NCI-H1417 treated with DMSO at 0.1 percent for 48 hours (cell line): ENCODE results near the gene DENND1A.

Experiments used
- DNase-seq: peaks from one replicate; lab custom pipeline; 2025; lab: John Stamatoyannopoulos, UW

DENND1A gene

DNA sequence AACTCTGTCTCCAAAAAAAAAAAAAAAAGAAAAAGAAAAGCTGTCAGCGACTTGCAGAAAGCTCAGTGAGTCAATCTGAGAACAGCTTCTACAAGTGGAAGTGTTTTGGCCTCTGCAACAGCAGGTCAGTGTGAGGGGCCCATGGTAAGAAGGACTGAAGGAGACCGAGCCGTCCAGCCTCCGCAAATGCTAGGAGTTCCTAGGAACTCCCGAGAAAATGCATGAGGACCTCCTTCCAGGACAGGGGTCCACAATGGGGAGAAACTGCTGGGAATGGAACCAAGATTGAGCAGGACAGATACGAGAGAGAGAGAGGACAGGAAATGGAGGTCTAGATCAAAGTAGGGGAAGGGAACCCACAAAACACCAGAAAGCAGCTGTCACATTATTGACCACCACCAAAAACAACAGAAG lies 393.5 kb downstream of the DENND1A start:
- DNase-seq = no peak

- no peak for DNase-seq
These were observed 395.6 kb downstream of the DENND1A start for GRCh38 chr9:123534336-123534735.

- DNase-seq = no peak
These were observed 399.7 kb downstream of the DENND1A start for GRCh38 chr9:123530244-123530643.

- DNase-seq = no peak
These were observed 401.4 kb downstream of the DENND1A start for GRCh38 chr9:123528501-123528900.

GRCh38 chr9:123527981-123528380 lies 401.9 kb downstream of the DENND1A start:
- DNase-seq = no peak

DNA sequence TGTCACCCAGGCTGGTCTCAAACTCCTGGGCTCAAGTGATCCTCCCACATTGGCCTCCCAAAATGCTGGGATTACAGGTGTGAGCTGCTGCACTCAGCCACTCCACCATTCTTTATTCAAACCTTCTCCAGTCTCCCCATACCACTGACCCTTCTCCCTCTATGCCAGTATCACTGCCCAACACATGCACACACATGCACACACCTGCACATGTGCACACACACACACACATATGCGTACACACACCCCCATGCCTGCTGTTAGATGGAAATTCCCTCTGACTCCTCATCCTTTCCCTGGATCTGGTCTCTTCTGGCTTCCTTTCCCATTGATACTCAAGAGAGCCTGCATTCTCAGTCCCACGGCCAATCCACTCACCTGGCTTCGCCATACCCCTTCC lies 404.0 kb downstream of the DENND1A start:
- DNase-seq = no peak

DNA sequence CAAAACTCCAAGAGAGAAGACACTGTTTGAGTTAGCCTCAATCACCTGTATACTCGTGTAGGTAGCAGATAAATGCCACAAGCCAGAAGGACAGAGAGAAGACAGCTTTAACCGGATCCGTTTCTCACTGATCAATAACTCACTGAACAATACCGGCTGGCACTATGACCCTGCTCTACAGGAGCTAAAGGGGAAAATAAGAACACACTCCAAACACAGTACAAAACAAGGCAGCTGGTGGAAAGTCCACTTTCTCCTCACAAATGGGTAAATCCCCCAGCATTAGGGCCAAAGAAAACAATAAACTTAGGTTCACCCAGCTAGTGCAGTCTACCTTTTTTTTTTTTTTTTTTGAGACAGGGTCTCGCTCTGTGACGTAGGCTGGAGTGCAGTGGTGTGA lies 404.5 kb downstream of the DENND1A start:
- DNase-seq = no peak

DNA sequence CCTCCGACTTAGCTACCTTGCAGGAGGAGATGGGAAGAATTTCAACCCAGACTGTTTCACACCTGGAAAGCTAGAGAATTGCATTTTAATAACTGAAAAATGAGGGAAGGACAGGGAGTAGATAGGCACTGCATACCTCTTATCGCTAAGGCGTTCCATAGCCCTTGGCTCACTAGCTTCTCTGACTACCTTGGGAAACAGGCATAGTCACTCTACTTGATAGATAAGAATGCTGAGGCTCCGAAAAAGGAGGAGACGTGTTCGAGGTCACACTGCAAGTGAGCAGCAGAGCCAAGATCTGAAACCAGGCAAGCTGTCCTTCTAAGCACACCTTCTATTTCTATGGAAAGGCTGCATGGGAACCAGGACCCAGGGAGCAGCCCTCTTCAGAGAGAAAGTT lies 405.1 kb downstream of the DENND1A start:
- DNase-seq = no peak

GRCh38 chr9:123523845-123524244 lies 406.1 kb downstream of the DENND1A start:
- no peak for DNase-seq

- DNase-seq = no peak
These were observed 406.9 kb downstream of the DENND1A start for GRCh38 chr9:123523001-123523400.

GRCh38 chr9:123522251-123522650 lies 407.7 kb downstream of the DENND1A start:
- no peak for DNase-seq

- DNase-seq = no peak
These were observed 411.6 kb downstream of the DENND1A start for GRCh38 chr9:123518338-123518737.

DNA sequence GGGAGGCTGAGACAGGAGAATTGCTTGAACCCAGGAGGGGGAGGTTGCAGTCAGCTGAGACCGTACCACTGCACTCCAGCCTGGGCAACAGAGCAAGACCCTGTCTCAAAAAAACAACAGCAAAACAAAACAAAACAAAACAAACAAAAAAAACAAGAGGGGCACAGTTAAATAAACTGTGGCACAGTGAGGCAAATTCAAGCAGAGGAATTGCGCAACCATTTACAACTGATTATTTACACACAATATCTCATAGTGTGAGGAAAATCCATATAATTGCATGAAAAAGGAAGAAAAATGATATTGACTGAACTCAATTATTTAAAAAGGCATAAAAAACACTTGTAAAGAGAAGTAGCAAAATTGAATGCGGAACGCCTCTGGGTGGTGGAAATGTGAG lies 412.4 kb downstream of the DENND1A start:
- no peak for DNase-seq

- DNase-seq = no peak
These were observed 415.2 kb downstream of the DENND1A start for GRCh38 chr9:123514766-123515165.

DNA sequence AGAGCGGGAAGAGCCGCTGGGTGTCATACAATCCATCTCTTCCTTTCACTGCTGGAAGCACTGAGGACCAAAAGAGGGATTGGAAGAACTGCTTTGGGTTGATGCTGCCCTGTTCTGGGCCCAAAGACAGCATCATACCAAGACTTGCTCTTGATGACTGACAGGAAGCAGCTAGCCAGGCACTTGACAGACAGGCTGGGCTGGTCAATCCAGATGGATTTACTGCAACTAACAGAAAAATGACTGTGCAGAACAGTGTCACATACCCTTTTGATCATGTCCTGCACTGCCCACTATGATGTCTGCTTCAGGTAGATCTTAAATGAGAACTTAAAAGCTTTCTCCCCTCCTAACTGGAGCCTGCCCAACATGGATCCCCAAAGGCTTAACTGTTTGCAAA lies 416.4 kb downstream of the DENND1A start:
- no peak for DNase-seq

- no peak for DNase-seq
These were observed 418.3 kb downstream of the DENND1A start for GRCh38 chr9:123511326-123512277.

- no peak for DNase-seq
These were observed 420.3 kb downstream of the DENND1A start for GRCh38 chr9:123509646-123510045.

- no peak for DNase-seq
These were observed 421.9 kb downstream of the DENND1A start for GRCh38 chr9:123508048-123508447.

DNA sequence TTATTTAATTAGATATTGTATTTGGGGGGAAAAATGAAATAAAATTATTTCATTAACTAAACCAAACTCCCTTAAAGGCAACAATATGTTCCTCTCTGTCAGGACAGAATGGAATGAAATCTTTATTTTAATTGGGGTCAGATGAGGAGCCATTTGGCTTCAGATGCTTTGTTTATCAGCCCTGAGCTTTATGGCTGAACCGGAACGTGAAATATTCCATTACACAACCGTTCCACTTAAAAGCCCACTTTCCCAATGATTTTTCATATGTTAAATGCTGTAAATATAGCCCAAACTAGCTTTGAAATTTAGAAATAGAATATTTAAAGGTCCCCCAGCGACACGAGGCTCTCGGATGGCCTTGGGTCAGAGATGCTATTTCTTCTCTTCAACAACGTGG lies 424.4 kb downstream of the DENND1A start:
- no peak for DNase-seq

DNA sequence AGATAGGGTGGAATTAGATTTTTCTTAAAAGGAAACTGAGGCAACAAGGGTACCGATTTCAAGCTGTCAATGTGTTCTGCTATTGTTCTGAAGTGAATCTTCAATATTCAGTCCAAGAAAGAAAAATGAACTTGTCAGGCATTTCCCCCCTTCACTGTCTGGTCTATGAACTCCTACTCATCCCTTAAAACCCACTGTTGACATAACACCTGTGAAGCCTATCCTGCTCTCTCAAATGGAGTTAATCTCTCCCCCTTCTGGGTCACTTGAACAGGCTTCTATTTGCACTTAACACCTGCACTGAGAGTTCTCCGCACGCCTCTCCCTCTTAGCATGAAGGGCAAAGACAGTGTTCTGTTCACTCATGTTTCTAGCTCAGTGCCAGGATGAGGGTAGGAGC lies 429.6 kb downstream of the DENND1A start:
- no peak for DNase-seq

GRCh38 chr9:123497830-123498229 lies 432.1 kb downstream of the DENND1A start:
- DNase-seq = no peak

DNA sequence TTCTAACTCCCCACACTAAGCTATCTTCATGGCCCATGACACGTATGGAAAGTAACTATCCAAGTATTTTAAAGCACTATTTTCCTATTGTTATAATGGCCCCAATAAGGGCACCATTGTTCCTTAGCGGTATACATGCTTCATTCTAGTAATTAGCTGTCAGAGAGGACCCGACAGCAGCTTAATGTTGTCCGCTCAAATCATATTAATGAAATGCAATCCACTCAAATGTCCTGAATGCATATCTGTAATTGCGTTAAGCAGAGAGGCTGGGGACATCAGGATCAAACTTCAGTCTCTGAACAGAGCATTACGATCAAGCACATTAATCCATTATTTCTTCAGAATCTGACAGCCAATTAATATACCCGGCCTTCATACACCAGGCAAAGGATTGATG lies 434.2 kb downstream of the DENND1A start:
- no peak for DNase-seq

- no peak for DNase-seq
These were observed 436.3 kb downstream of the DENND1A start for GRCh38 chr9:123493627-123494026.

- DNase-seq = no peak
These were observed 439.2 kb downstream of the DENND1A start for GRCh38 chr9:123490688-123491087.
